Activated T-cell treated with anti-CD3 and anti-CD28 coated beads, Interleukin-2, amount 50 U/mL, for 72 hours (primary cell): Measurements from ENCODE around the gene SHF. TPM values are rescaled to one million over a fixed set of nuclear protein-coding genes. Genes with fewer than 3 reads are reported as not detected.

Experiments used
- ATAC-seq, 2 donors: fragments of 150-1000 bp; cut with Tn5 transposase; replicated peaks in 1 of 2; 2 replicates each; pipeline ENCODE4 v1.10.0; 2021; ENCODE audit warnings: moderate library complexity in 2 of 2, mild to moderate bottlenecking in 1 of 2
- DNase-seq, 2 donors: peaks; one replicate each; pipeline ENCODE4 v3.0.0; 2021 to 2022; ENCODE audit warnings: mixed read lengths in 1 of 2
- H3K27ac Mint-ChIP-seq: one replicate; pipeline ENCODE4 v1.8.0; 2022; ENCODE audit warnings: mild to moderate bottlenecking, moderate library complexity, mixed read lengths
- H3K27me3 Mint-ChIP-seq: one replicate; pipeline ENCODE4 v1.8.0; 2022; ENCODE audit warnings: low read depth, mixed read lengths
- H3K36me3 Mint-ChIP-seq, 2 donors: one replicate each; pipeline ENCODE4 v1.8.0; 2022; ENCODE audit warnings: mixed read lengths in 2 of 2, mild to moderate bottlenecking in 1 of 2; ENCODE audit not compliant: insufficient read depth in 2 of 2
- H3K4me1 Mint-ChIP-seq: one replicate; pipeline ENCODE4 v1.8.0; 2022; ENCODE audit warnings: low read depth, mixed read lengths
- H3K4me3 Mint-ChIP-seq, 2 donors: one replicate each; pipeline ENCODE4 v1.8.0; 2022; ENCODE audit warnings: mild to moderate bottlenecking in 2 of 2, mixed read lengths in 2 of 2, moderate library complexity in 2 of 2
- H3K9me3 Mint-ChIP-seq, 2 donors: one replicate each; pipeline ENCODE4 v1.8.0; 2022; ENCODE audit warnings: mixed read lengths in 2 of 2
- total RNA-seq, 2 donors: library from RNA; stranded (reverse); gene quantifications; one replicate each; pipeline ENCODE4 v1.2.3, GENCODE V29; 2022

The SHF gene
- total RNA-seq, 2 donors from 2014 or later, result 11.7 to 16.8 TPM

DNA sequence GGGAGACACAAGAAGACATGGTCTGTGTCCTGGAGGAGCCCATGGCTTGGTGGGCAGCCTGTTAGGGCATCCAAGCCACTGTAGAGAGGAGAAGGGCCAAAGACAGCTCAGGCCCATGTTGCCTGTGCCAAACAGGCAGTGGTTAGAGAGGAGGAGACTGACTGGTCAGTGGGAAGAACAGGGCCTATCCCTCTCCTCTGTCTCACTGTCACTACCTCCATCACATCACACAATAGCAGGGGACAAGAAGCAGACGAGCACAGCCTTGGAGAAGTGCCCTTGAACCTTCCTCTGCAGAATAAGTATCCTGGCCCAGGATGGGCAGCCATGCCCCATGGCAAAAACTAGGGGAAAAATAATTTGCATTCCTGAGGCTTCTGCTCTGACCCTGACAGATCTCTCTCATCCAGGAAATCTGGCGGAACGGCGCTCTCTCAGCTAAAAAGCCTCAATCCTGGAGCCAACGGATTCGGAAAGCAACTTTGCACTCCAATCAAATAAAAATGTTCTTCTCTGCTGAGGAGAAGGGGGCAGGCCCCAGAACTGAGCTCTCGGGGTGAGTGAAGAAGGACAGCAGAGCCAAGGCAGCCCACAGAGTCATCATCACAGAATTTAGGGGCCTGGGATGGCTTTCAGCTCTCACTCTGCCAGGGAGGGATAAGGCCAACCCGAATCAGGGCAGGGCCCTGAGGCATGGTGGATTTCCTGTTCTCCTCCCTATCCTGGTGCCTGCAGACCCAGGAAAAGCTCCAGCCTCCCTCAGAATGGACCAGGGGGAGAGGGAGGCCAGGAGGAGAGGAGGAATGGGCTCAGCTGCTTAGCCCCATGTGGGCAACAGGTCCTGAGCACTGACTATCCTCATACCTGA is 1.6 kb downstream of the SHF start:
- ATAC-seq, result no peak
- DNase-seq, result no peak
- Mint-ChIP-seq H3K27ac (no peak overlapping the region), H3K4me3 (peak overlapping the region; percentile 76 to 89), H3K4me1 (peaks cover 35% of the 10 kb centered on the region), H3K27me3 (no peaks in the 10 kb centered on the region), H3K36me3 (peaks cover 3% of the 10 kb centered on the region in 2 donors), H3K9me3 (no peaks in the 10 kb centered on the region)

DNA sequence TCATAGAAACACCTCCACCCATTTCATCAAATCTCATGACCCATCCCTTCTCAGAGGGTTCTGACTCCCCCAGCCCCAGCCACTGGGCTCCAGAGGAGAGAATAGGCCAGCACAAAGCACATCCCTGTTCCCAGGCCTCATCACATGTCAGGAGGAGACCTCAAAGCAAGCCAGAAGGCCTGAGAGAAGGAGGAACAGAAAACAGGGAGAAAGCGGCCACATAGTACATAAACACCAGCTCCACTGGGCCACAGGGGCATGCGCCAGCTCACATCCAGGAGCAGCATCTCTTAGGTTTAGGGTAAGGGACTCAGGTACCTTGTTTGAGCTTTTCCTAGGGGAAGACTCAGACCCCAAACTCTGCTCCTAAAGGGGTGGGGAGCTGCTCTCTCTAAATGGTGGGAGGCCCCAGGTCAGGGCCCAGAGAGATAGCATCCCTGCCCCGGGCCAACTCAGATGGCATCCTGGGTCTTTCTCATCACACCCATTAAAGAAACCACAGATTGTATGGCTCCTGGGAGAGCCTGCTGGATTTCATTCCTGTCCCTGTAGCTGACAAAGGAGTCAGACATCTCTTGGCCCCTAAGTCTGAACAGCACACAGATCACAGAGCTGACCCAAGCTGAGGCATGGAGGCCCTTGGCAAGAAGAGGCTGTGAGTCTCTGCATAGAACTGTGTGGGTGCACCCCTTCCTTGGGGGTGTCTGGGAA is 2.5 kb downstream of the SHF start:
- peak overlapping the region; percentile 76 to 89 for H3K4me3 Mint-ChIP-seq
- no peak overlapping the region for H3K27ac Mint-ChIP-seq
- no peaks in the 10 kb centered on the region for H3K9me3 Mint-ChIP-seq
- ATAC-seq, result no peak
- peaks cover 41% of the 10 kb centered on the region for H3K4me1 Mint-ChIP-seq
- no peak for DNase-seq
- no peaks in the 10 kb centered on the region for H3K27me3 Mint-ChIP-seq
- H3K36me3 Mint-ChIP-seq, result peaks cover 3% of the 10 kb centered on the region in 2 donors

DNA sequence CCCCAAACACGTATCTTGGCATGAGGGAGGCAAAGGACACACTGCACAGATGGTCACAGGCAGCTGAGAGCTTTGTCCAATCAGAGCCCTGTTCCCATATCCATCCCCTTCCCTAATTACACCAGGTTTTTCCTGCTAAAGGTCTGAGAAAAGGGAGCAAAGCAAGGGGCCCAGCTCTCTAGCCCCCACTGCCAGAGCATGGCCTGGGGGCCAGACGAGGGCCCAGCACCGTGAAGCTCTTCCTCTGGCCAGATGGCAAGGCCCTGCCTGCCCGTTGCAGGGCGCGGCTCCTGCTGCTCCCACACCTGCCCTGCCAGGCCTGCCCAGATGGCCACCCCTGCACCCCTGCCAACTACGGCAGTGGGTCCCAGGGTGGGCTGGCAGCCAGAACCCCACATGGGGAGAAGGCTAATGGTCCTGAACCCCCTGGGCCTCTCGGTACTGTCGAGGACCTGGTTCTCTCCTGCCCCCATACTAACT is 3.2 kb downstream of the SHF start:
- no peak overlapping the region for H3K27ac Mint-ChIP-seq
- no peaks in the 10 kb centered on the region for H3K27me3 Mint-ChIP-seq
- DNase-seq (no peak), ATAC-seq (no peak)
- H3K4me3 Mint-ChIP-seq, result no peak overlapping the region
- H3K36me3 Mint-ChIP-seq, result peaks cover 3% of the 10 kb centered on the region in 2 donors
- H3K4me1 Mint-ChIP-seq, result peaks cover 48% of the 10 kb centered on the region
- no peaks in the 10 kb centered on the region for H3K9me3 Mint-ChIP-seq

DNA sequence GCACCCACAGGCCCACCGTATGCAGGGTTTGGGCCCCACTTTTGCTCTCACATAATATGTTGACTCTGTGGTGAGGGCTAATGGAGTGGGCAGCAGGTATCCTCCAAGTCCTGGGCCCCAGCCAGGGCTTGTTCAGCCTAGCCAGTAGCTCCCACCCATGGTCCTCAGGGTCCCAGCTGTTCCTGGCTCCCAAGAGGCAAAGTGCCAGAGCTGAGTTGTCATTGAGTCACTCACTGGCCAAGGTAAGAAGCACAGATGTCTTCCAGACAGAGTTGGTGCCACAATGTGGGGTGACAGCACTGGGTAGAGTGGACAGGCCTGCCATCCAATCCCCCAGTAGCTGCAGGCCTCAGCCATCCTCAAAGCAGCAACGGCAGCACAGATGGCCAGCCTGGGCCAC is 4.3 kb downstream of the SHF start:
- no peak for ATAC-seq
- Mint-ChIP-seq H3K27me3 (no peaks in the 10 kb centered on the region), H3K27ac (no peak overlapping the region), H3K4me1 (peaks cover 45% of the 10 kb centered on the region), H3K4me3 (no peak overlapping the region), H3K36me3 (peaks cover 3% of the 10 kb centered on the region in 2 donors), H3K9me3 (no peaks in the 10 kb centered on the region)
- no peak for DNase-seq

DNA sequence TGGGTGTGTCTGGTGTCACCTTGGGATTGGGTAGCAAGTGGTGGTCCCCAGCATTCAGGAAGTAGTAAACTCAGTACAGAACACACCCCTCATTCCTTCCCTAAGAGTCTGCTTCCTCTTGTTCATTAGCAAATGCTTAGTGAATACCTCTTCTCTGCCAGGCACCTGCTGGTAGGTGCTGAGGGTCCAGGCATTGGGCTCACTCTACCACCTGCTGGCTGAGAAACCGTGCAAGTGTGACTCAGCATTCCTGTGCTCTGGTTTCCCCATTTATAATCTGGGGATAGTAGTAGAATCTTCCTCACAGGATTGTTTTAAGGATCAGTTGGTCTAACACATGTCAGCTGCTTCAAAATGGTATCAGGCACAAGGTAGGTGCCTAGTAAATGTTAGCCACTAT is 4.8 kb downstream of the SHF start:
- ATAC-seq, result no peak
- H3K27ac Mint-ChIP-seq, result no peak overlapping the region
- H3K36me3 Mint-ChIP-seq, result peaks cover 0 to 3% of the 10 kb centered on the region in 2 donors
- no peak for DNase-seq
- H3K27me3 Mint-ChIP-seq, result no peaks in the 10 kb centered on the region
- peaks cover 39% of the 10 kb centered on the region for H3K4me1 Mint-ChIP-seq
- no peak overlapping the region for H3K4me3 Mint-ChIP-seq
- no peaks in the 10 kb centered on the region for H3K9me3 Mint-ChIP-seq

DNA sequence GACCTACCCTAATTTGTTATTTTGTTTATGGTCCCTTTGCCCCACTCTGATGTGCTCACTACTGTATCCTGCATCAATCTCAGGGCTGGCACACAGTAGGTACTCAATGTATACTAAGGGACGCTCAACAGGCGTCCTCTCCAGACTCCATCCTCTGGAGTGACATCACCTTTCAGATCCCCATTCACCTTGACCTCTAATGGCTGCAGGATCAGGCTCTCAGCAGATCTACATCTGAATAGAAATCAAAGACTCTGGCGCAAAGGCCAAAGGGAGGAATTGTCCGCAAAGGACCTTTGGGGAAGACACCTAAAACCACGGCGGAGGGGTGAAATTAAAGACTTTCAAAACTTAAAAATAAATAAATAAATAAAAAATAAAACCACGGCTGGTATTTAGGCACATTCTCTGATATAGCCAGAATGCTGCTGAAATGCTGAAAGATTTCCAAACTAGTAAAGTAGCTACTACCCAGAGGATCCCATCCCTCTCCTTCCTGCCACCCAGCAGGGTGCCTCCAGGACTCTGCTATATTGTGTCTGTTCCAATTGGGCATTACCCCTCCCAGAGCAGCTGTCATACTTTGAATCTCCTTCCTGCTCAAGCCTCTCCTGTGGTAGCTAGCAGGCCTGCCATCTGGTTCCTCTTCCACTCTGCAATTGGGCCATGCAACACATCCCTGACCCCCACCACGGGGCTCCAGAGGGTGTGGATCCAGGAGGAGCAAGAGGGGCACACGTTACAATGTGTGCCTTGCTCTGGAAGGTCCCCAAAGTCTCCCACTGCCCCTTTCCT is 6.1 kb downstream of the SHF start:
- Mint-ChIP-seq H3K36me3 (peaks cover 0 to 4% of the 10 kb centered on the region in 2 donors), H3K27ac (no peak overlapping the region), H3K4me3 (no peak overlapping the region), H3K4me1 (peaks cover 36% of the 10 kb centered on the region), H3K9me3 (no peaks in the 10 kb centered on the region), H3K27me3 (no peaks in the 10 kb centered on the region)
- no peak for DNase-seq
- ATAC-seq, result no peak

DNA sequence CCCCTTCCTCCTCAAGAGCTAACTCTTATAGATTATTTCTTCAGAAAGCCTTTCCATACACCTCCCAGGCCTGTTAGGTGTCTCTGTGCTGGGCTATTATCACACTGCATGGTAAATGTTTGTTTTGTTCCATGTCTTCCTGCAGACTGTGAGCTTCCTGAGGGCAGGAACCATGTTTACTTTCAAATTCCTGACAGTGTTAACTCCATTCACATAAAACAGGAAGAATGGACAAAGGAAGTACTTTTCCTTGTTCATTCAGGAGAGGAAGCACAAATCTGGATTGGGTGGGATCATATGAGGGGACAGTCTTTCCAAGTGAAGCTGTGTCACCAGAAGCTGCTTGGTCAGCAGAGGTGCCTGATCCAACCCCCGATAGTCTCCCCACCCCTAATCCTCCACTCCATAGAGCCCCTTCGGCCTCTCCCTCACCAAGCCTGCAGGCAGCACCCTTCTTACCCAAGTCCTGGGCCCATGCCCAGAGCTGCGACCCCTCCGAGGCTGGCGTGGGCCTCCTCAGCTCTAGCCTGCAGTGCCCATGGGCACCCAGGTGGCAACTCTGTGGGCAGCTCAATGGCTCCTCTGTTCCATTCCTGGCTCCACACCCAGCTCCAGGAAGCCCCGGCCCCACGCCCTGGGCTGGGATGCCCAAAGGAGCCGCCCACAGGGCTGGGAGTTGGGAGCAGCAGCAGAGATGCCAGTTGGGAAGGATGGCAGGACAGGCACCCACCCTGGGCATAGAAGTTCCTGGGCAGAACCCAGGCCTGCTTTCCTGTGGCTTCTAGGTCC is 6.9 kb downstream of the SHF start:
- Mint-ChIP-seq H3K4me3 (no peak overlapping the region), H3K27me3 (no peaks in the 10 kb centered on the region), H3K9me3 (no peaks in the 10 kb centered on the region), H3K4me1 (peaks cover 27% of the 10 kb centered on the region), H3K36me3 (peaks cover 0 to 2% of the 10 kb centered on the region in 2 donors), H3K27ac (no peak overlapping the region)
- DNase-seq, result no peak
- no peak for ATAC-seq

DNA sequence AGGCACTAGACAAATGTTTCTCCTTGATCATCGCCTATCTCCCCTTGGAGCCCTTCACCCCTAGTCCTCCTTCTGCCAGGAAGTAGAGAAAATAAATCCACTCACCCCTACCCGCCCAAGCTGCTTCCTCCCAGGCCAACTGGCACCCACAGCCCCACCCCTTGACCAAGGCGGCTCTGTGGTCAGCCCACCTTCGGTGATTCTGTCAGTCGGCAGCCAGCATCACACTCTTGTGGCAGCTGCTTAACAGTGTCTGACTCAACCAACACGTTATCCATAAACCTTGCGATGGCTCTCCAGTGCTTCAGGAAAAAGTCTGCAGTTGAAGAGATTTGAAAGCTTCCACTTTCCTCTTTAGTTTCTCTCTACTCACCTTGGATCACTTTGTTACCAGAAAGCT is 7.6 kb downstream of the SHF start:
- ATAC-seq, result peak; percentile 75 to 79
- Mint-ChIP-seq H3K4me1 (peaks cover 23% of the 10 kb centered on the region), H3K4me3 (no peak overlapping the region), H3K36me3 (peaks cover 0 to 2% of the 10 kb centered on the region in 2 donors), H3K27me3 (no peaks in the 10 kb centered on the region), H3K27ac (no peak overlapping the region), H3K9me3 (no peaks in the 10 kb centered on the region)
- DNase-seq, result peak; percentile 53 to 54

DNA sequence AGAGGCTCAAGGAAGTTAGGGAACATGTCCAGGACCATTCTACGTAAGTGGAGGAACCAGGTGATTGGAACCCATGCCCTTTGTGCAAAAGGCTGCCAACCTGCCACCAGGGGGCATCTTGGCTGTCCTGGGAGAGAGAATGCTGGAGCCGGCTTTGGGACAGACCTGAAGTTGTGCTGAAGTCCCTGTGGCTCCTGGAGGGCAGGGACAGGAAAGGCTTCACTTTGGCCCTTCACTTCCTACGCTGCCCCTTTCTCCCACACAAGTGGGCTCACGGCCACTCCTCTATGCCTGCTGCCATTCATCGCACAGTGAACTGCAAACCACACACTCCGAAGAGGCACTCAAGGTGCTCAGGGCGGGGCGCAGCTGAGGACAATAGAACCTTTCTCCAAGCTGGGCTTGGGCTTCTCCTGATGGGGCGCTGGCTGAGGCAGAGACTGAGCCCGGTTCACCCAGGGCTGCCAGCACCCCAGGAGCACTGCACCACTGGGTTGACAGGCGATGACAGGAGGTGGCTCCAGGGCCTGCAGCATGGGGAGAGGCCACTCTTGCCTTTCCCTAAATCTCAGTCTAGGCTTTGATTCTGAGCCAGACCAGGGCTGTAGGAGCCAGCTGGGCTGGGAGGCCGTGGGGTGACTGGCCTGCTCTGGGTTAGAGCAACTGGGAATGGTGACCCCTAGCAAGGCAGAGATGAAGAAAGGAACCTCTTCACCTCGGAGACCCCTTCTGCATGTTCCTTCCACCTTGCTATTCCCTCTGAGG is 8.4 kb downstream of the SHF start:
- no peaks in the 10 kb centered on the region for H3K9me3 Mint-ChIP-seq
- no peak overlapping the region for H3K27ac Mint-ChIP-seq
- peaks cover 18% of the 10 kb centered on the region for H3K4me1 Mint-ChIP-seq
- peak; percentile 39 to 49 for DNase-seq
- peak; percentile 32 to 39 for ATAC-seq
- no peak overlapping the region for H3K4me3 Mint-ChIP-seq
- H3K27me3 Mint-ChIP-seq, result no peaks in the 10 kb centered on the region
- H3K36me3 Mint-ChIP-seq, result peaks cover 0 to 2% of the 10 kb centered on the region in 2 donors

DNA sequence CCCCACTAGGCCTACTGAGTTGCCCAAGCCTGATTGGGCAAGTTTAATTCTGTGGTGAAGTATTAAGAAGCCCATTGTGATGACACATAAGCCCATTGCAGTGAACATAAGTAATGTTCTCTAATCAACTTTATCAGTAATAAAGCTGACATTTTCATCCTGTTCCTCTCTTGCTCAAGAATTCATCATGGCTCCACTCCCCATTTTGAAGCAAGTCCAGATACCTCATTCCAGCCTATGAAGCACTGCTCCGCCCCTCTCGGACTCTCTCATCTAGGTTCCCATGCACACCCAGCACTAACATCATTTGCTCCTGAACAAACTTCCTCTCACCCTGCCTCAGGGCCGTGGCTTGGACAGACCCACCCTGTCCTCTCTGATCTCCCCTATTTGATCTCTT is 10.5 kb downstream of the SHF start:
- ATAC-seq (no peak), DNase-seq (no peak)
- Mint-ChIP-seq H3K36me3 (peaks cover 0 to 2% of the 10 kb centered on the region in 2 donors), H3K27ac (no peak overlapping the region), H3K4me1 (peaks cover 12% of the 10 kb centered on the region), H3K9me3 (no peaks in the 10 kb centered on the region), H3K27me3 (no peaks in the 10 kb centered on the region), H3K4me3 (no peak overlapping the region)

DNA sequence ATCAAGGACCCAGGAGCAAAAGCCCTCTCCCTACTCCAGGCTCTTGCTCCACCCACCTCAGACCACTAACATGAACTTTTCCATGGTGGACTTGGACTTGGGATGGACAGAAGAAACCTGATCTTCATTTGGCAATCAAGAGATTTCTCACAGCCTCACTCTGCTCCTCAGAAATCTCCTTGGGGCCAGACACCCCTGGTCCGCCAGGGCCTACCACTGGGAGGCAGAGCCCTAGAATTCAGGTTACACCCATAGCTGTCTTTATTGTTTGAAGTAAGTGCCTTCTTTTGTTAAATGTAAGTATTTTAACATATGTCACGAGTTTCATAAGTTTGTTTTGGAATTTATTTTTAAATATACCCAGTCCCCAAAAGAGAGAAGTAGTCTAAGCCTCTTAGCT is 13.2 kb downstream of the SHF start:
- Mint-ChIP-seq H3K27ac (no peak overlapping the region), H3K4me3 (no peak overlapping the region), H3K9me3 (no peaks in the 10 kb centered on the region), H3K4me1 (no peaks in the 10 kb centered on the region), H3K27me3 (no peaks in the 10 kb centered on the region), H3K36me3 (peaks cover 0 to 2% of the 10 kb centered on the region in 2 donors)
- no peak for ATAC-seq
- no peak for DNase-seq

DNA sequence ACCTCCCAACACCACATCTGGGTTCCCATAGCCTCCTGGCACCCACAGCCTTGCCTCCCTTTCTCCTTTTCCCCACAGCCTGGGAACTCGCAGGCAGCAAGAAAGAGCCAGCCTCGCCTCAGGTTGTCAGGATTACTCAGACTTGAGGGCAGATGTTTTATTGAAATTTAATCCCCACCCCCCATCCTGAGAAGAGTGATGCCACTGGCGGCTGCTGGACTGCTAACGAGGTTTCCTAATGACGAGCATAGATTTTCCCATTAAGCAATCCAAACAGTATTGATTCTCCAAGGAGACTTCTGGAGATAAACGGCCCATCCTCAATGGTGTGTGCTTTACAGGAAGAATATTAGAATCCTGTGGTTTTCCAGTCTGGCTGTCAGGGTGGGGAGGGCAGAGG is 13.7 kb downstream of the SHF start:
- no peaks in the 10 kb centered on the region for H3K9me3 Mint-ChIP-seq
- H3K27ac Mint-ChIP-seq, result no peak overlapping the region
- H3K4me1 Mint-ChIP-seq, result no peaks in the 10 kb centered on the region
- peaks cover 0 to 2% of the 10 kb centered on the region in 2 donors for H3K36me3 Mint-ChIP-seq
- ATAC-seq (no peak), DNase-seq (no peak)
- H3K4me3 Mint-ChIP-seq, result no peak overlapping the region
- no peaks in the 10 kb centered on the region for H3K27me3 Mint-ChIP-seq
